SK-N-SH (cell line): ENCODE data around the gene KYAT1.

Experiments used
- FOXJ3 ChIP-seq: sonication (generic); formaldehyde crosslinking; IDR thresholded peaks from 2 replicates; pipeline ENCODE4 v1.5.1; 2020; ENCODE audit warnings: mild to moderate bottlenecking, missing genetic modification reagents
- MEF2A ChIP-seq: IDR thresholded peaks from 2 replicates; pipeline ENCODE4 v1.4.0; 2012; ENCODE audit warnings: low read depth, borderline replicate concordance
- POLR2AphosphoS5 ChIP-seq: IDR thresholded peaks from 2 replicates; pipeline ENCODE4 v1.6.1; 2012; ENCODE audit warnings: low read depth, low read length
- RFX5 ChIP-seq: IDR thresholded peaks from 2 replicates; pipeline ENCODE4 v1.6.1; 2012; ENCODE audit warnings: mild to moderate bottlenecking, improper control_type of control experiment, low read length
- TAF1 ChIP-seq: IDR thresholded peaks from 2 replicates; pipeline ENCODE4 v1.6.1; 2012; ENCODE audit warnings: low read depth, mild to moderate bottlenecking, low read length, moderate library complexity, borderline replicate concordance
- USF2 ChIP-seq: fragments of 150-350 bp; IDR thresholded peaks from 2 replicates; pipeline ENCODE4 v1.6.1; 2017; ENCODE audit warnings: antibody characterized with exemption, low read length, low read depth, borderline replicate concordance
- TF ChIP-seq, protein P1 (sequence below): fragments of 200-600 bp; sonication (generic); IDR thresholded peaks from 2 replicates; pipeline ENCODE4 v1.6.1; 2017; ENCODE audit warnings: antibody characterized with exemption, mild to moderate bottlenecking, moderate library complexity

DNA sequence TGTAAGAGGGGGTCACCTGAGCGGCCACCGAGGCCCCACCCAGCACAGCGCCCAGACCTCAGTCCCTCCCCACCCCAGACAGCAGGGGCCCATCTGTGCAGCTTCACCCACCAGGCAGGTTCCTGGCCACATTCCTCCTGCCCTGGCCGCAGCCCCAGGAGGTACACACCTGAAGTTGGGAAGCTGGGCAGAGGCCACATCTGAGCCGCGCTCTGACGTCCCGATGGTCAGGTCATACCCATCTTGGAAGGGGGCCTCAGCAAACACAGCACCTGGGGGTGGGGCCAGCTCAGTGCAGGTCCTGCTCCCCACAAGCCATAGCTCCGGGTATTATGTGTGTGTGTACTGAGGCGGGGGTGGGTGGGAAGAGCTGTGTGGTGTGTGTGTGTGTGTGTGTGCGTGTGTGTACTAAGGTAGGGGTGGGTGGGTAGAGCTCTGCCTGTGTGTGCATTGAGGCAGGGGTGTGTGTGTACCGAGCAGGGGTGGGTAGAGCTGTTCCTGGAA is 57.8 kb downstream of the KYAT1 start:
- TF ChIP-seq, protein P1, sequence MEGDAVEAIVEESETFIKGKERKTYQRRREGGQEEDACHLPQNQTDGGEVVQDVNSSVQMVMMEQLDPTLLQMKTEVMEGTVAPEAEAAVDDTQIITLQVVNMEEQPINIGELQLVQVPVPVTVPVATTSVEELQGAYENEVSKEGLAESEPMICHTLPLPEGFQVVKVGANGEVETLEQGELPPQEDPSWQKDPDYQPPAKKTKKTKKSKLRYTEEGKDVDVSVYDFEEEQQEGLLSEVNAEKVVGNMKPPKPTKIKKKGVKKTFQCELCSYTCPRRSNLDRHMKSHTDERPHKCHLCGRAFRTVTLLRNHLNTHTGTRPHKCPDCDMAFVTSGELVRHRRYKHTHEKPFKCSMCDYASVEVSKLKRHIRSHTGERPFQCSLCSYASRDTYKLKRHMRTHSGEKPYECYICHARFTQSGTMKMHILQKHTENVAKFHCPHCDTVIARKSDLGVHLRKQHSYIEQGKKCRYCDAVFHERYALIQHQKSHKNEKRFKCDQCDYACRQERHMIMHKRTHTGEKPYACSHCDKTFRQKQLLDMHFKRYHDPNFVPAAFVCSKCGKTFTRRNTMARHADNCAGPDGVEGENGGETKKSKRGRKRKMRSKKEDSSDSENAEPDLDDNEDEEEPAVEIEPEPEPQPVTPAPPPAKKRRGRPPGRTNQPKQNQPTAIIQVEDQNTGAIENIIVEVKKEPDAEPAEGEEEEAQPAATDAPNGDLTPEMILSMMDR, result no peak
- TF ChIP-seq POLR2AphosphoS5 (no peak), TAF1 (no peak), MEF2A (no peak), FOXJ3 (CRISPR knock-in tag) (no peak), RFX5 (no peak), USF2 (no peak)
